Prostate gland (tissue), 2 donors: ENCODE measurements around the gene C1orf21.

Experiments used
- CTCF ChIP-seq, 4 experiments: fragments of 200-600 bp in 2 of 4; fragments of 450-650 bp in 2 of 4; sonication (generic) in 2 of 4; IDR thresholded peaks; 1 replicate in 3 of 4; 2 replicates in 1 of 4; pipeline ENCODE4 v1.5.1; 2016 to 2019; ENCODE audit warnings: antibody characterized with exemption in 4 of 4, mild to moderate bottlenecking in 2 of 4, moderate library complexity in 2 of 4
- POLR2A ChIP-seq: fragments of 450-650 bp; IDR thresholded peaks from one replicate; pipeline ENCODE4 v1.6.1; 2016; ENCODE audit warnings: antibody characterized with exemption, mild to moderate bottlenecking
- POLR2AphosphoS5 ChIP-seq: sonication (generic); formaldehyde crosslinking; IDR thresholded peaks from one replicate; pipeline ENCODE4 v1.6.1; 2017; ENCODE audit warnings: antibody characterized with exemption

- TF ChIP-seq CTCF (IDR thresholded peaks at IDR 0.05) (no peak), POLR2A (no peak), POLR2AphosphoS5 (no peak)
These were observed 51.5 kb downstream of the C1orf21 start for GRCh38 chr1:184438363-184438762.
